ENCODE measurements around the gene CACNA2D2.
A peak's percentile ranks its signal among the peaks of the same experiment; 100 is the strongest.

Gene CACNA2D2

DNA sequence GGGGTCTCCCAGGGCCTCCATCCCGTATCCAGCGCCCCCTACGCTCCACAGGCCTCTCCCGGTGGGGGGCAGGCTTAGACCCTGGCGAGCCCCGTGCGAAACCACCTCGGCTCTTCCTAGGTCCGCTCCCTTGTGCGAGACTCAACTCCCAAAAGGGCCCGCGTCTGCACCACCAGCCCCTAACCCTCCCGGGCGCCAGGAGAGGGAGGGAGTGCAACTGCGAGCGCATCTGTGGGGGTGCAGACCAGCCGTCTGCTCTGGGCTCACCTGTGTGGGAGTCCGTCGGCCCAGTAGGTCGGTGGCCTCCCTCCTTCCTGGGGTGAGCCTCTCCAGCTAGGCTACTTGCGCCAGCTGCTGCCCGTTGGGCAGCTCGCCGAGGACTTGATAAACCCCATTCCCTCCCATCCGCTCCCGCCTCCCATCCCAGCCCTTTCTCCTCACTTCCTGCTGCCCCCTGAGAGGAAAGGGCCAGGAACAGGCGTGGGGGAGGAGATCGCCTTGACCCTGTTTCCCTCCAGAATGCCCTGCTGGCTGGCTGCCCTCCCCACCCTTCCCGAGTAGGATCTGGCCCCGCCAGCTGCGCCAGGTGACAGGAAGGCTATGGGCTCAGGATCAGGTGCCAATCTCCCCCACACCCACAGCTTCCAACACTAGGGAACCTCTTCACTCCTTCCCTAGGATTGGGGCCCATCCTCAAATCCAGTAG is 180.9 kb downstream of the CACNA2D2 start, which contains the start of gene HYAL2:
Gene HYAL2 (minus strand): TSS at position 360 of the 706 bp plus-strand sequence. CDS start 2,256 bp downstream, outside the sequence.
- TF ChIP-seq, protein P1, sequence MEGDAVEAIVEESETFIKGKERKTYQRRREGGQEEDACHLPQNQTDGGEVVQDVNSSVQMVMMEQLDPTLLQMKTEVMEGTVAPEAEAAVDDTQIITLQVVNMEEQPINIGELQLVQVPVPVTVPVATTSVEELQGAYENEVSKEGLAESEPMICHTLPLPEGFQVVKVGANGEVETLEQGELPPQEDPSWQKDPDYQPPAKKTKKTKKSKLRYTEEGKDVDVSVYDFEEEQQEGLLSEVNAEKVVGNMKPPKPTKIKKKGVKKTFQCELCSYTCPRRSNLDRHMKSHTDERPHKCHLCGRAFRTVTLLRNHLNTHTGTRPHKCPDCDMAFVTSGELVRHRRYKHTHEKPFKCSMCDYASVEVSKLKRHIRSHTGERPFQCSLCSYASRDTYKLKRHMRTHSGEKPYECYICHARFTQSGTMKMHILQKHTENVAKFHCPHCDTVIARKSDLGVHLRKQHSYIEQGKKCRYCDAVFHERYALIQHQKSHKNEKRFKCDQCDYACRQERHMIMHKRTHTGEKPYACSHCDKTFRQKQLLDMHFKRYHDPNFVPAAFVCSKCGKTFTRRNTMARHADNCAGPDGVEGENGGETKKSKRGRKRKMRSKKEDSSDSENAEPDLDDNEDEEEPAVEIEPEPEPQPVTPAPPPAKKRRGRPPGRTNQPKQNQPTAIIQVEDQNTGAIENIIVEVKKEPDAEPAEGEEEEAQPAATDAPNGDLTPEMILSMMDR (conservative IDR thresholded peaks at IDR 0.05): no peak
- no peak for TF ChIP-seq ZFX (IDR thresholded peaks at IDR 0.05)
- H3K27ac ChIP-seq: peak within 1 kb of the TSS; percentile 90

DNA sequence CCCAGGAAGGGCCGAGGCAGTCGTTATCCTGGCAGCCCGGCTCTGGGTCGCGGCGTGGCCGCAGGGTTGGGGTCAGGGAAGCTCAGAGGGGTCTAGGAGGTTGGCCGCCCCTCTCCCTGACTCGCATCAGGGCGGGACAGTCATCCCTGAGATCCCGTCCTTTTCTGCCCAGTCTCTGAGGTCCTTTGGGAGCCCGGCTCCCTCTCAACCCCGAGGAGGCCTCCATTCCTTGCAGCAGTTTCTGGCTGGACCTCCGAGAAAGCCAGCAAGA is 181.4 kb downstream of the CACNA2D2 start:
- H3K27ac ChIP-seq: peak overlapping the region; percentile 90
- TF ChIP-seq ZFX (IDR thresholded peaks at IDR 0.05): no peak
- TF ChIP-seq, protein P1 (conservative IDR thresholded peaks at IDR 0.05): no peak

DNA sequence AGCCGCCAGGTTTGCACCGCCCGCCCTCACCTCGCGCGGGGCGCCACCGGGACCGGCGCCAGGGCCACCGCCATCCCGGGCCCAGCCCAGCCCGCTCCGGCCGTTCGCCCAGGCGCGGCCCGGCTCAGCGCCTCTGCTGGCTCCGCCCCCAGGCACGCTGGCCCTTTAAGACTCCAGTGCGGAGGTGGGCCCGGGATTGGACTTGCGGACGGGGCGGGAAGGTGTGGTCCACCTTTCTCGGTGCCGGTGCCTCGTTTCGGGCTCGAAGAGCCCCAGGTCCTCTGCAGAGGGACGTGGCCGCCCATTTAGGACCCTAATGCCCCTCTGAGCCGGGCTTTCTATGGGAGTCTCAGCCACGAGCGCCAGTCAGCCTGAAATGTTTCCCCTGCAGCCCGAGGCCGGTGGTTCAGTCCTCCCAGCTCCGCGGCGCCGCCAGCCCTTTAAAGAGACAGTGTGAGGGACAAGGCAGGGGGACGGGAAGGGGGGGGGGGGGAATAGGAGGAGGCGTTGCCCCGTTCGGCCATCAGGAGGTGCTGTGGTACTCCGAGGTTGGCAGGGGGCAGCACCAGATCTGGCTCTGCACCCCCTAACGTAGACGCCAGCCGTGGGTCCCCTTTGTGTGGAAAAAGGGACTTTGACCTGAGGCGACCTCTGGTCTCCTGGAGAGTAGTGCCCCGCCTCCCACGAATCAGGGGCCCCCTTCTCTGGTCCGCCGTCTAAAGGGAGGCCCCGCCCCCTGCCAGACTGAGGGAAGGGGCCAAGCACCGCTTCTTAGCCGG is 181.9 kb downstream of the CACNA2D2 start:
- peak overlapping the region; percentile 90 for H3K27ac ChIP-seq
- TF ChIP-seq, protein P1 (conservative IDR thresholded peaks at IDR 0.05): peak; percentile 65
- TF ChIP-seq ZFX (IDR thresholded peaks at IDR 0.05): peak; percentile 63; the same call in 1 of the 2 replicates

DNA sequence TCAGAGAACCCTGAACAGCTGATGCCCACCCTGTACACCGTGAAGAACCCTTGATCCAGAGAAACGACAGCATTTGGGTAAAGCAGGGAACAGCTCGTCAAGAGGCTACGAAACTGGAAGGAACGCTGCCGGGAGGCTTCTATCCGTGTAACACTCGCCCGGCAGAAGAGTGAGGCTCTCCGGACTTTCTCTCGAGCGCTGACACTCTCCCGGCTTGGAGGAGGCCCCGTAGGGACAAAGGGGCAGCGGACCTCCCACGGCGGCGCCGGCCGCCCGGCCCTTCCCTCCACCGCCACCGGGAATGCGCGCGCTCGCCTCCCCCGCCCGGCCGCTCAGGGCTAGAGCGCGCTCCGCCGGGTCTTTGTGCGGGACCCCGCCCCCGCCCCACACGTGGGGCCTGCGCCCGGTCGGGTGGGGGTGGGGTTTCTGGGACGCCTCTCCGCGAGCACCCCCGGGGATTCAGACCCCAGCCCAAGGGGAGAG is 182.5 kb downstream of the CACNA2D2 start:
- no peak for TF ChIP-seq ZFX (IDR thresholded peaks at IDR 0.05)
- TF ChIP-seq, protein P1 (conservative IDR thresholded peaks at IDR 0.05): no peak
- peak overlapping the region; percentile 90 for H3K27ac ChIP-seq

DNA sequence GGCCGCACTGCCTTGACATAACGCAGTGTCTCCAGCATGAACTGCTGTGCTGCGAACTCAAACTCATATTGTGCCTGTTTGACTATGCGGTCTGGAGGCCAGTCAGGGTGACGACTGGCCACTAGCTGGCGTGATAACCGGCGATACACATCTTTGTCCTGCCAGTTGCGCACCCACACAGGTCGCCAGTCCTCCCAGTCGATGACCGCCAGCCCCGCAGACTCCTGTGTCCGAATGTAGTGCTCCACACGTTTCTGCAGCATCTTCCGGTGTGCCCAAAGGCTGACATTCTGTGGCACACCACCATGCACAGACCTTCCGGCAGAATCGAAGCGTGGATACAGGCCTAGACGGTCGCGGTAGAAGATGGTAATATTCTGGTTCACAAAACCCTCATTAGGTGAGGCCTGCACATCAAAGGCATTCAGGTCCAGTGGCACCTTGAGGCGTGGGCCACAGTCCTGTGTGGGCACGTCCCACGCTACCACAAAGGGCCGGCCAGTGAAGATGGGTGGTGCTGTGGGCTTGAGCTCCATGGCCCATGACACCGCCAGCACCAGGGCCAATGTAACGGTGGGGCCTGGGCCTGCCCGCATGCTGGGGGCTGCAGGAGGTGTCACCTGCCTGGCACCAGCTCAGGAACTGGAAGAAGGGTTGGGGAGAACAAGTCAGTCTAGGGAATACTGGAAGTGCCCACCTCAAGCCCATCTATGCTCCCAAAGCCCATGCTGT is 183.4 kb downstream of the CACNA2D2 start:
- TF ChIP-seq ZFX (IDR thresholded peaks at IDR 0.05): no peak
- TF ChIP-seq, protein P1 (conservative IDR thresholded peaks at IDR 0.05): no peak
- H3K27ac ChIP-seq: peak overlapping the region; percentile 90

DNA sequence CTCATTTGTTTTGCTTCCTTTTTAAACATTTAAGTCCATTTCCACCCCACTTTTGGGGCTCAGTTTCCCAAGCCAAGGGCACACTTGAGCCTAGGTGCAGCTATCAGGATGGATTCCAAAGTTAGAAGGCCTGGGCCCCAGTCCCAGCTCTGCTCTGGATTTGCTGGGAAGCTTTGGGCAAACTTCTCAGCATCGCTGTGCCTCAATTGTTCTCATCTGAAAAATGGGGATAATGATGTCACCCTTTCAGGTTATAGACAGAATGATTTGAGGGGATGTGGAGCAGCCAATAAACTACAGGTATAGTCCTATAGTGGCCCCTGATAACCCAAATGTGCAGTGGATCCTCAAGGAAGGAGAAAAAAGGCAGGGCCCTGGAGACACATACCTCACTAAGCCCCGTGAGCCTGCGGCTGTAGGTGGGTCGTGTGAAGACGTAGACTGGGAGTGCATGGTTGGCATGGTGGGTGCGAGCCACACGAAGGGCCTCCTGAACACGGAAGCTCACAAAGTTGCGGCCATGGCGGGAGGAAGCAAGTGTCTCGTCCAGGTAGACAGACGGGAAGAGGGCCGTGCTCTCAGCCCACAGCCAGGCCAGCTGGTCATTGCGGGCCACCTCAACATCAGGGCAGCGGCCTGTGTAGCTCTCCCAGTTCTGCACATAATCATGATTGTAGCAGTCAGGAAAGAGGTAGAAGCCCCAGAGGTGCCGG is 184.1 kb downstream of the CACNA2D2 start:
- TF ChIP-seq ZFX (IDR thresholded peaks at IDR 0.05): no peak
- TF ChIP-seq, protein P1 (conservative IDR thresholded peaks at IDR 0.05): no peak
- H3K27ac ChIP-seq: no peak overlapping the region; the same call in 1 of the 2 replicates
